SK-N-SH (cell line): ENCODE results near the gene RIN2.

ENCODE experiments used
- CTCF ChIP-seq: fragments of 200-600 bp; sonication (generic); IDR thresholded peaks from 2 replicates; pipeline ENCODE4 v1.6.1; 2017; ENCODE audit warnings: antibody characterized with exemption, mild to moderate bottlenecking, moderate library complexity
- EP300 ChIP-seq, 2 experiments: IDR thresholded peaks; 2 replicates each; pipeline versions ENCODE4 v1.4.0 to v1.6.1; 2012; ENCODE audit warnings: borderline replicate concordance in 1 of 2, low read depth in 1 of 2, low read length in 1 of 2
- GABPA ChIP-seq: IDR thresholded peaks from 2 replicates; pipeline ENCODE4 v1.4.0; 2012; ENCODE audit warnings: low read depth, mild to moderate bottlenecking
- POLR2AphosphoS5 ChIP-seq: IDR thresholded peaks from 2 replicates; pipeline ENCODE4 v1.6.1; 2012; ENCODE audit warnings: low read depth, low read length
- SMC3 ChIP-seq: IDR thresholded peaks from 2 replicates; pipeline ENCODE4 v1.6.1; 2012; ENCODE audit warnings: low read depth, low read length, improper control_type of control experiment
- TEAD4 ChIP-seq: IDR thresholded peaks from 2 replicates; pipeline ENCODE4 v1.4.0; 2012; ENCODE audit warnings: mild to moderate bottlenecking, borderline replicate concordance; ENCODE audit not compliant: insufficient read depth
- YY1 ChIP-seq: IDR thresholded peaks from 2 replicates; pipeline ENCODE4 v1.4.0; 2012; ENCODE audit warnings: low read depth, mild to moderate bottlenecking

- TF ChIP-seq CTCF (no peak), YY1 (no peak), SMC3 (no peak), POLR2AphosphoS5 (no peak), EP300 (IDR thresholded peaks at IDR 0.05; ENCODE audit: borderline replicate concordance in 1 of 2, low read depth in 1 of 2, low read length in 1 of 2) (no peak), TEAD4 (no peak), GABPA (no peak)
Measured at GRCh38 chr20:19806806-19807190, 48.7 kb downstream of the RIN2 start.
